Smooth muscle cell (in vitro differentiated cells): ENCODE measurements around the gene HIBADH. TPM values are rescaled to one million over a fixed set of nuclear protein-coding genes. Genes with fewer than 3 reads are reported as not detected.
A peak's percentile ranks its signal among the peaks of the same experiment; 100 is the strongest.

ENCODE experiments used
- DNase-seq: peaks from one replicate; lab custom pipeline; 2025; ENCODE audit not compliant: unreplicated experiment; lab: John Stamatoyannopoulos, UW
- H2AFZ ChIP-seq: fragments of 200-600 bp; sonication (generic); 2 replicates; pipeline ENCODE4 v1.6.0; 2016; ENCODE audit warnings: antibody characterized with exemption, low read depth, mild to moderate bottlenecking
- H3F3A ChIP-seq: fragments of 200-600 bp; sonication (generic); 2 replicates; pipeline ENCODE4 v1.6.0; 2017; ENCODE audit warnings: antibody characterized with exemption, low read depth
- H3K27ac ChIP-seq: fragments of 200-600 bp; sonication (generic); 2 replicates; pipeline ENCODE4 v1.5.1; 2016; ENCODE audit warnings: low read depth, mild to moderate bottlenecking
- H3K27me3 ChIP-seq: fragments of 200-600 bp; sonication (generic); 2 replicates; pipeline ENCODE4 v1.6.1; 2016; ENCODE audit warnings: low read depth, mild to moderate bottlenecking
- H3K36me3 ChIP-seq: fragments of 200-600 bp; sonication (generic); 2 replicates; pipeline ENCODE4 v1.5.1; 2016; ENCODE audit warnings: low read depth
- H3K4me1 ChIP-seq: fragments of 200-600 bp; sonication (generic); 2 replicates; pipeline ENCODE4 v1.5.1; 2016; ENCODE audit warnings: low read depth
- H3K4me2 ChIP-seq: fragments of 200-600 bp; sonication (generic); 2 replicates; pipeline ENCODE4 v1.6.0; 2016; ENCODE audit warnings: mild to moderate bottlenecking
- H3K4me3 ChIP-seq: fragments of 200-600 bp; sonication (generic); 2 replicates; pipeline ENCODE4 v1.5.1; 2016; ENCODE audit warnings: mild to moderate bottlenecking
- H3K79me2 ChIP-seq: fragments of 200-600 bp; sonication (generic); 2 replicates; pipeline ENCODE4 v1.6.0; 2016; ENCODE audit warnings: low read depth, mild to moderate bottlenecking
- H3K9ac ChIP-seq: fragments of 200-600 bp; sonication (generic); 2 replicates; pipeline ENCODE4 v1.6.0; 2016; ENCODE audit warnings: low read depth
- H3K9me3 ChIP-seq: fragments of 200-600 bp; sonication (generic); replicated peaks from 2 replicates; pipeline ENCODE4 v1.5.1; 2016; ENCODE audit warnings: low read depth
- H4K20me1 ChIP-seq: fragments of 200-600 bp; sonication (generic); 2 replicates; pipeline ENCODE4 v1.6.0; 2016; ENCODE audit warnings: low read depth
- CTCF ChIP-seq: fragments of 200-600 bp; sonication (generic); IDR thresholded peaks from 2 replicates; pipeline ENCODE4 v1.5.1; 2017; ENCODE audit warnings: borderline replicate concordance, mild to moderate bottlenecking, antibody characterized with exemption; ENCODE audit not compliant: insufficient read depth, poor library complexity, severe bottlenecking
- WGBS: methylation state at CpG from one replicate; pipeline ENCODE4 v1.1.7; 2016; ENCODE audit warnings: low lambda C conversion rate; 5-methylcytosine and 5-hydroxymethylcytosine counted together
- polyA plus RNA-seq: library from polyadenylated mRNA; unstranded; fragments of >200 nt; fragmentation: Nextera tagmentation; extraction: Ambion mirVana; gene quantifications from 2 replicates; pipeline ENCODE4 v1.2.1, GENCODE V29; 2016
- total RNA-seq: library from RNA; depleted of rRNA; stranded (reverse); fragments of >200 nt; gene quantifications from 2 replicates; pipeline ENCODE4 v1.2.3, GENCODE V29; 2014

Gene HIBADH
- total and polyA plus RNA-seq, 2 experiments from 2014 or later = 16.1 to 24.4 TPM

GRCh38 chr7:27601217-27601616 lies 61.5 kb downstream of the HIBADH start:
- no peaks in the 10 kb centered on the region for H3K36me3 ChIP-seq
- H3K79me2 ChIP-seq = peaks cover 36% of the 10 kb centered on the region
- no peak for DNase-seq
- WGBS = 94% methylated on average over 2 of the region's 2 CpGs
- H3K27ac ChIP-seq = no peak overlapping the region
- no peak overlapping the region for H3K4me2 ChIP-seq
- no peak overlapping the region for H3K9ac ChIP-seq
- no peaks in the 10 kb centered on the region for H3F3A ChIP-seq
- H2AFZ ChIP-seq = no peak overlapping the region
- TF ChIP-seq CTCF = no peak
- H3K9me3 ChIP-seq = no peaks in the 10 kb centered on the region
- no peaks in the 10 kb centered on the region for H4K20me1 ChIP-seq
- peaks cover 46% of the 10 kb centered on the region for H3K4me1 ChIP-seq
- no peak overlapping the region for H3K4me3 ChIP-seq
- H3K27me3 ChIP-seq = no peaks in the 10 kb centered on the region

GRCh38 chr7:27600247-27600646 lies 62.4 kb downstream of the HIBADH start:
- 96% methylated on average over 1 of the region's 1 CpG for WGBS
- DNase-seq = no peak

GRCh38 chr7:27595009-27595408 lies 67.7 kb downstream of the HIBADH start:
- H4K20me1 ChIP-seq = no peaks in the 10 kb centered on the region
- H3K4me1 ChIP-seq = no peaks in the 10 kb centered on the region
- no peak for DNase-seq
- peaks cover 7% of the 10 kb centered on the region for H3K79me2 ChIP-seq
- no peak overlapping the region for H3K4me2 ChIP-seq
- H3K36me3 ChIP-seq = no peaks in the 10 kb centered on the region
- no peaks in the 10 kb centered on the region for H3K9me3 ChIP-seq
- no peak overlapping the region for H2AFZ ChIP-seq
- H3K9ac ChIP-seq = no peak overlapping the region
- H3K27me3 ChIP-seq = no peaks in the 10 kb centered on the region
- no peak for TF ChIP-seq CTCF
- no peak overlapping the region for H3K27ac ChIP-seq
- no peak overlapping the region for H3K4me3 ChIP-seq
- no peaks in the 10 kb centered on the region for H3F3A ChIP-seq
- 97% methylated on average over 5 of the region's 5 CpGs for WGBS

More at GRCh38 chr7:27600247-27600646, 62.4 kb downstream of the HIBADH start:
- Histone ChIP-seq H3K27ac (peak overlapping the region; percentile 27), H4K20me1 (no peaks in the 10 kb centered on the region), H3K79me2 (peaks cover 36% of the 10 kb centered on the region), H3K36me3 (no peaks in the 10 kb centered on the region), H2AFZ (no peak overlapping the region), H3F3A (no peaks in the 10 kb centered on the region), H3K9me3 (no peaks in the 10 kb centered on the region), H3K9ac (no peak overlapping the region), H3K4me3 (no peak overlapping the region), H3K27me3 (no peaks in the 10 kb centered on the region), H3K4me2 (no peak overlapping the region), H3K4me1 (peaks cover 38% of the 10 kb centered on the region)
- TF ChIP-seq CTCF = no peak

DNA sequence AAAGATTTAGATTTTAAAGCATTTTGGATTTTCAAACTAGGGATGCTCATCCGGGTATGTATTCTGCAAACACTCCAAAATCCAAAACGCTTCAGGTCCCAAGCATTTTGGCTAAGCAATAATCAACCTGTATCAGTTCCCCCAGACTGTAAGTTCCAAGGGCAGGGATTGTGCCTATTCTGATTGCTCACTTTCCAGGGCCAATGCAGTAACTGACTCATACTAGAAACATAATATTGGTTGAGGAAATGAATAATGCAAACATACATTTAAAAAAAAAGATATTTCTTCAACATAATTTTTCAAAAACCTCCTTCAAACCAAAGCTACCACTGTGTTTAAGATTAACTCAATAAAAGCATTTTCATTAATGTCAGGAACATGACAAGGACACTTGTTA lies 69.5 kb downstream of the HIBADH start:
- Histone ChIP-seq H3K27me3 (no peaks in the 10 kb centered on the region), H3K79me2 (peaks cover 10% of the 10 kb centered on the region), H3K36me3 (no peaks in the 10 kb centered on the region), H2AFZ (no peak overlapping the region), H3K9ac (no peak overlapping the region), H3K4me2 (no peak overlapping the region), H4K20me1 (no peaks in the 10 kb centered on the region), H3K9me3 (no peaks in the 10 kb centered on the region), H3K4me3 (no peak overlapping the region), H3K4me1 (no peaks in the 10 kb centered on the region), H3F3A (no peaks in the 10 kb centered on the region), H3K27ac (no peak overlapping the region)
- WGBS = 98% methylated on average over 2 of the region's 2 CpGs
- no peak for DNase-seq
- no peak for TF ChIP-seq CTCF
